GM18517 (cell line): ENCODE data around the gene TCOF1.

ENCODE experiments used
- ATAC-seq: cut with Tn5 transposase; IDR thresholded peaks from one replicate; pipeline ENCODE4 v1.9.1; 2021; ENCODE audit warnings: mild to moderate bottlenecking, moderate library complexity; ENCODE audit not compliant: unreplicated experiment

The TCOF1 gene

GRCh38 chr5:150347451-150347850 is 10.0 kb upstream of the TCOF1 start:
- no peak for ATAC-seq

GRCh38 chr5:150349681-150350275 is 7.7 kb upstream of the TCOF1 start:
- no peak for ATAC-seq

- ATAC-seq: peak; percentile 92
Observed at GRCh38 chr5:150350524-150351344, 6.8 kb upstream of the TCOF1 start.

GRCh38 chr5:150352244-150353031 is 5.1 kb upstream of the TCOF1 start:
- ATAC-seq: no peak

- ATAC-seq: no peak
Observed at GRCh38 chr5:150353032-150353675, 4.3 kb upstream of the TCOF1 start.

GRCh38 chr5:150355791-150356190 is 1.7 kb upstream of the TCOF1 start:
- no peak for ATAC-seq

- no peak for ATAC-seq
Observed at GRCh38 chr5:150356575-150357294, 762 bp upstream of the TCOF1 start.

GRCh38 chr5:150358261-150359095 is 981 bp downstream of the TCOF1 start:
- ATAC-seq: no peak

- peak; percentile 30 for ATAC-seq
Observed at GRCh38 chr5:150361301-150361700, 3.8 kb downstream of the TCOF1 start.

- ATAC-seq: no peak
Observed at GRCh38 chr5:150363185-150363584, 5.7 kb downstream of the TCOF1 start.

- no peak for ATAC-seq
Observed at GRCh38 chr5:150364004-150364403, 6.5 kb downstream of the TCOF1 start.

- no peak for ATAC-seq
Observed at GRCh38 chr5:150368526-150368925, 11.0 kb downstream of the TCOF1 start.

- ATAC-seq: no peak
Observed at GRCh38 chr5:150372639-150373038, 15.1 kb downstream of the TCOF1 start.

- no peak for ATAC-seq
Observed at GRCh38 chr5:150374651-150375050, 17.2 kb downstream of the TCOF1 start.

- ATAC-seq: no peak
Observed at GRCh38 chr5:150376799-150377771, 19.6 kb downstream of the TCOF1 start.

GRCh38 chr5:150377964-150378694 is 20.6 kb downstream of the TCOF1 start:
- no peak for ATAC-seq

GRCh38 chr5:150384701-150385100 is 27.2 kb downstream of the TCOF1 start:
- ATAC-seq: no peak
